H1 (cell line): ENCODE measurements around the gene CDX4. TPM values are rescaled to one million over a fixed set of nuclear protein-coding genes. Genes with fewer than 3 reads are reported as not detected.

ENCODE experiments used
- CTCF ChIA-PET: fragments of 300-600 bp; sonication (Branson Sonifier 250); formaldehyde crosslinking; loops from one replicate; lab custom pipeline; 2021; ENCODE audit not compliant: partially characterized antibody; lab: Charles Lee
- POLR2A ChIA-PET: fragments of 300-600 bp; sonication (Branson Sonifier 250); formaldehyde crosslinking; loops from one replicate; lab custom pipeline; 2021; ENCODE audit warnings: inconsistent platforms; ENCODE audit not compliant: partially characterized antibody; lab: Charles Lee
- DNase-seq, 2 experiments: peaks; one replicate each; pipeline versions ENCODE4 v3.0.0 to v3.0.0-alpha.2; 2010 to 2022; ENCODE audit warnings: low spot score in 2 of 2, low read depth in 1 of 2, mixed read lengths in 1 of 2
- FAIRE-seq: peaks from 2 replicates; lab custom pipeline; 2011; peaks lifted over from hg19 to GRCh38; lab: Jason Lieb, UNC
- H2AFZ ChIP-seq: 2 replicates; pipeline ENCODE4 v1.8.1; 2012; ENCODE audit warnings: low read length, inconsistent platforms
- H2AK5ac ChIP-seq: 2 replicates; pipeline ENCODE4 v1.6.1; 2013; ENCODE audit warnings: low read depth, low read length
- H2BK120ac ChIP-seq: replicated peaks from 2 replicates; pipeline ENCODE3; 2013; ENCODE audit warnings: low read depth, low read length, inconsistent platforms
- H2BK12ac ChIP-seq: 2 replicates; pipeline ENCODE4 v1.6.1; 2013; ENCODE audit warnings: low read depth, low read length
- H2BK15ac ChIP-seq: 2 replicates; pipeline ENCODE4 v1.6.1; 2013; ENCODE audit warnings: low read length
- H2BK20ac ChIP-seq: 2 replicates; pipeline ENCODE4 v1.6.1; 2013; ENCODE audit warnings: low read length
- H2BK5ac ChIP-seq: 2 replicates; pipeline ENCODE4 v1.6.1; 2013; ENCODE audit warnings: low read depth, low read length
- H3K14ac ChIP-seq: 2 replicates; pipeline ENCODE4 v1.6.1; 2013; ENCODE audit warnings: inconsistent platforms; ENCODE audit not compliant: insufficient read length
- H3K18ac ChIP-seq: 2 replicates; pipeline ENCODE4 v1.6.1; 2013; ENCODE audit warnings: low read length; ENCODE audit errors: extremely low read depth
- H3K23ac ChIP-seq: 2 replicates; pipeline ENCODE4 v1.6.1; 2013; ENCODE audit warnings: inconsistent platforms; ENCODE audit not compliant: insufficient read length
- H3K23me2 ChIP-seq: 2 replicates; pipeline ENCODE4 v1.6.1; 2013; ENCODE audit warnings: low read depth, low read length
- H3K27ac ChIP-seq: 2 replicates; pipeline ENCODE4 v1.6.1; 2011; ENCODE audit warnings: low read depth, low read length, inconsistent platforms
- H3K27me3 ChIP-seq, 4 experiments: replicated peaks in 1 of 4; 1 replicate in 1 of 4; 2 replicates in 3 of 4; pipeline versions ENCODE4 v1.6.1 to v1.8.1; 2011 to 2013; ENCODE audit warnings: low read length in 3 of 4, mild to moderate bottlenecking in 3 of 4, inconsistent platforms in 2 of 4, mixed read lengths in 2 of 4, moderate library complexity in 1 of 4; ENCODE audit not compliant: control insufficient read depth in 3 of 4, insufficient read depth in 3 of 4; ENCODE audit errors: extremely low read depth in 1 of 4
- H3K36me3 ChIP-seq, 4 experiments: 2 replicates each; pipeline versions ENCODE4 v1.6.1 to v1.8.1; 2011 to 2013; ENCODE audit warnings: mild to moderate bottlenecking in 4 of 4, low read length in 3 of 4, moderate library complexity in 2 of 4, control low read depth in 1 of 4, inconsistent platforms in 1 of 4; ENCODE audit not compliant: insufficient read depth in 4 of 4, control insufficient read depth in 2 of 4
- H3K4ac ChIP-seq: replicated peaks from 2 replicates; pipeline ENCODE3; 2013; ENCODE audit warnings: low read length, low read depth, mixed read lengths, inconsistent platforms; ENCODE audit not compliant: insufficient read length
- H3K4me1 ChIP-seq, 4 experiments: replicated peaks in 1 of 4; 1 replicate in 1 of 4; 2 replicates in 3 of 4; pipeline versions ENCODE4 v1.6.1 to v1.8.1; 2011 to 2013; ENCODE audit warnings: low read length in 3 of 4, inconsistent platforms in 2 of 4, mixed read lengths in 1 of 4; ENCODE audit not compliant: insufficient read depth in 4 of 4, control insufficient read depth in 3 of 4
- H3K4me2 ChIP-seq, 2 experiments: 2 replicates each; pipeline versions ENCODE4 v1.6.1 to v1.8.1; 2011 to 2013; ENCODE audit warnings: low read depth in 2 of 2, low read length in 2 of 2, control low read depth in 1 of 2, inconsistent platforms in 1 of 2, mild to moderate bottlenecking in 1 of 2; ENCODE audit not compliant: insufficient read depth in 1 of 2
- H3K4me3 ChIP-seq, 4 experiments: fragments of 200-600, 300-600 bp in 1 of 4; sonication (generic), shearing (Covaris generic), sonication (Bioruptor Twin) in 1 of 4; 2 replicates each; pipeline versions ENCODE4 v1.5.1 to v1.8.1; 2011 to 2016; ENCODE audit warnings: low read length in 4 of 4, low read depth in 3 of 4, control low read depth in 2 of 4, inconsistent platforms in 2 of 4, mild to moderate bottlenecking in 2 of 4, mixed read lengths in 1 of 4, moderate library complexity in 1 of 4; ENCODE audit not compliant: insufficient read depth in 2 of 4; ENCODE audit errors: extremely low read depth in 1 of 4
- H3K56ac ChIP-seq: replicated peaks from 2 replicates; pipeline ENCODE3; 2013; ENCODE audit warnings: low read depth, mild to moderate bottlenecking, mixed read lengths, low read length, inconsistent platforms; ENCODE audit not compliant: insufficient read length
- H3K79me1 ChIP-seq: 2 replicates; pipeline ENCODE4 v1.6.1; 2013; ENCODE audit warnings: low read depth, low read length, control low read depth
- H3K79me2 ChIP-seq, 2 experiments: 2 replicates each; pipeline versions ENCODE4 v1.6.1 to v1.8.1; 2012 to 2013; ENCODE audit warnings: low read length in 2 of 2, mild to moderate bottlenecking in 2 of 2, inconsistent platforms in 1 of 2; ENCODE audit not compliant: insufficient read depth in 2 of 2, control insufficient read depth in 1 of 2
- H3K9ac ChIP-seq, 4 experiments: replicated peaks in 1 of 4; 1 replicate in 1 of 4; 2 replicates in 3 of 4; pipeline versions ENCODE4 v1.6.1 to v1.8.1; 2011 to 2013; ENCODE audit warnings: low read depth in 3 of 4, low read length in 3 of 4, control low read depth in 2 of 4, mild to moderate bottlenecking in 2 of 4, moderate library complexity in 2 of 4, inconsistent platforms in 1 of 4; ENCODE audit errors: extremely low read depth in 1 of 4
- H3K9me3 ChIP-seq, 2 experiments: 2 replicates each; pipeline versions ENCODE4 v1.6.1 to v1.8.1; 2012 to 2013; ENCODE audit warnings: mild to moderate bottlenecking in 2 of 2, moderate library complexity in 2 of 2, control low read depth in 1 of 2, inconsistent platforms in 1 of 2, low read depth in 1 of 2, low read length in 1 of 2, mixed read lengths in 1 of 2; ENCODE audit not compliant: insufficient read depth in 2 of 2
- H4K20me1 ChIP-seq, 2 experiments: replicated peaks in 1 of 2; 2 replicates each; pipeline versions ENCODE3 to v1.8.1; 2011 to 2013; ENCODE audit warnings: inconsistent platforms in 2 of 2, low read length in 2 of 2, mild to moderate bottlenecking in 1 of 2; ENCODE audit not compliant: insufficient read depth in 2 of 2, control insufficient read depth in 1 of 2
- H4K5ac ChIP-seq: 2 replicates; pipeline ENCODE4 v1.6.1; 2013; ENCODE audit warnings: low read length, low read depth, mixed read lengths, inconsistent platforms; ENCODE audit not compliant: insufficient read length
- H4K8ac ChIP-seq: 2 replicates; pipeline ENCODE4 v1.8.0; 2013; ENCODE audit warnings: mild to moderate bottlenecking, moderate library complexity, low read length, inconsistent platforms; ENCODE audit not compliant: insufficient read depth; ENCODE audit errors: extremely low read depth
- H4K91ac ChIP-seq: replicated peaks from 2 replicates; pipeline ENCODE3; 2013; ENCODE audit warnings: low read length, mixed read lengths, inconsistent platforms; ENCODE audit not compliant: insufficient read length
- ATF3 ChIP-seq: IDR thresholded peaks from 2 replicates; pipeline ENCODE4 v1.6.1; 2011; ENCODE audit warnings: low read depth, mild to moderate bottlenecking, low read length; ENCODE audit not compliant: insufficient read depth
- EZH2 ChIP-seq: fragments of 200-600 bp; sonication (generic); IDR thresholded peaks from 2 replicates; pipeline ENCODE4 v1.7.1; 2012; ENCODE audit warnings: low read depth, mild to moderate bottlenecking, moderate library complexity, low read length, inconsistent platforms; ENCODE audit not compliant: severe bottlenecking
- KDM4A ChIP-seq: IDR thresholded peaks from one replicate; pipeline ENCODE4 v1.7.1; 2012; ENCODE audit warnings: low read depth, mild to moderate bottlenecking, moderate library complexity, low read length, inconsistent platforms; ENCODE audit not compliant: severe bottlenecking
- RFX5 ChIP-seq: IDR thresholded peaks from 2 replicates; pipeline ENCODE4 v1.6.1; 2011; ENCODE audit warnings: low read depth, low read length, improper control_type of control experiment, borderline replicate concordance
- SUZ12 ChIP-seq: fragments of 200-600 bp; sonication (generic); IDR thresholded peaks from 2 replicates; pipeline ENCODE4 v1.6.1; 2012; ENCODE audit warnings: mild to moderate bottlenecking, inconsistent platforms, low read length, moderate library complexity, mixed read lengths
- TBP ChIP-seq: IDR thresholded peaks from 2 replicates; pipeline ENCODE4 v1.6.1; 2011; ENCODE audit warnings: low read depth, low read length, improper control_type of control experiment
- WGBS, 2 experiments: shearing (Covaris generic) in 1 of 2; methylation state at CpG; one replicate each; pipeline versions ENCODE4 v1.1.6 to v1.1.7; 2013 to 2015; ENCODE audit warnings: low lambda C conversion rate in 2 of 2, mixed read lengths in 2 of 2, inconsistent platforms in 1 of 2, low coverage in 1 of 2, missing lambda C conversion rate in 1 of 2; ENCODE audit not compliant: insufficient replicate concordance in 2 of 2, insufficient coverage in 1 of 2, insufficient read length in 1 of 2; ENCODE audit errors: extremely low coverage in 1 of 2, missing lambda C conversion rate in 1 of 2; 5-methylcytosine and 5-hydroxymethylcytosine counted together
- polyA plus RNA-seq, 7 experiments: library from polyadenylated mRNA; depleted of rRNA in 3 of 7; stranded (reverse) in 5 of 7; unstranded in 2 of 7; fragments of >200 nt in 5 of 7; fragments of 200-250 nt in 2 of 7; gene quantifications; 1 replicate in 5 of 7; 2 replicates in 1 of 7; 4 replicates in 1 of 7; pipeline versions ENCODE4 v1.2.1 to v1.2.3, GENCODE V29; 2011 to 2013; ENCODE audit warnings: missing spikeins in 2 of 7, mixed read lengths in 2 of 7
- total RNA-seq: library from RNA; stranded (reverse); fragmentation: NEBNext Ultra II Directional; extraction: Animal tissue kit (Norgen Biotek cat#: 25700); gene quantifications from 2 replicates; pipeline ENCODE4 v1.2.1, GENCODE V29; 2021

The CDX4 gene
- total and polyA plus RNA-seq, 2 of the 8 experiments (the other 6 are each of a cell fraction or from before 2014, with no cell fraction given), result 2.3 to 2.6 TPM

- H3K79me2 ChIP-seq, result no peaks in the 10 kb centered on the region
- no peak overlapping the region for H3K4ac ChIP-seq
- peak overlapping the region; percentile 61; the same call in 1 of the 2 replicates for H2AFZ ChIP-seq
- no peak overlapping the region for H4K8ac ChIP-seq
- H2BK15ac ChIP-seq, result no peak overlapping the region
- POLR2A ChIA-PET, result no interaction called here
- H2AK5ac ChIP-seq, result no peak overlapping the region
- TF ChIP-seq TBP (no peak), SUZ12 (peak; percentile 32; the same call in 1 of the 2 replicates), RFX5 (no peak), EZH2 (peak; percentile 71), KDM4A (no peak), ATF3 (no peak)
- H4K91ac ChIP-seq, result no peak overlapping the region
- peaks cover 0 to 13% (median 6%) of the 10 kb centered on the region in 4 experiments; a peak in 4 of 7 replicates for H3K4me1 ChIP-seq
- H3K27ac ChIP-seq, result no peak overlapping the region
- H4K20me1 ChIP-seq, result no peaks in the 10 kb centered on the region
- no peak overlapping the region for H3K14ac ChIP-seq
- H3K4me3 ChIP-seq, result peak overlapping the region; percentile 21 to 54 (median 32); a peak in 7 of 8 replicates
- WGBS, 2 experiments, result 6% methylated on average over 19 of the region's 20 CpGs; no CpG with 5 or more reads in 1 of the 2 experiments
- H3K9me3 ChIP-seq, result no peaks in the 10 kb centered on the region
- no peak overlapping the region for H2BK120ac ChIP-seq
- H3K27me3 ChIP-seq, result peaks cover 5 to 61% (median 41%) of the 10 kb centered on the region in 4 experiments
- H2BK20ac ChIP-seq, result no peak overlapping the region
- CTCF ChIA-PET, result no interaction called here
- H3K79me1 ChIP-seq, result no peaks in the 10 kb centered on the region
- peak in 1 of 2 experiments; percentile 45 for DNase-seq
- H3K23ac ChIP-seq, result no peak overlapping the region
- peak overlapping the region; percentile 68 to 80 for H3K4me2 ChIP-seq
- H3K36me3 ChIP-seq, result no peaks in the 10 kb centered on the region
- no peak overlapping the region for H2BK12ac ChIP-seq
- H3K9ac ChIP-seq, result no peak overlapping the region; a peak in 1 of 7 replicates
- no peak overlapping the region for H2BK5ac ChIP-seq
- H3K23me2 ChIP-seq, result peaks cover 5% of the 10 kb centered on the region; the same call in 1 of the 2 replicates
- H4K5ac ChIP-seq, result no peak overlapping the region
- FAIRE-seq, result no peak
- no peak overlapping the region for H3K18ac ChIP-seq
- H3K56ac ChIP-seq, result no peak overlapping the region
Observed at GRCh38 chrX:73448379-73448778, 1.5 kb downstream of the CDX4 start.
